Adrenal gland (tissue), 12 donors: ENCODE results near the gene GMDS. TPM values are rescaled to one million over a fixed set of nuclear protein-coding genes. Genes with fewer than 3 reads are reported as not detected.

Experiments used
- DNase-seq, 7 donors: peaks; one replicate each; pipeline ENCODE4 v3.0.0-alpha.2; 2019 to 2020
- H3K27ac ChIP-seq, 5 donors: fragments of 200-600 bp; sonication (generic) in 4 of 5; 1 replicate in 3 of 5; 2 replicates in 2 of 5; pipeline versions ENCODE4 v1.5.1 to v1.8.0; 2016 to 2020; ENCODE audit warnings: mild to moderate bottlenecking in 1 of 5
- H3K27me3 ChIP-seq: fragments of 200-600 bp; 2 replicates; pipeline ENCODE4 v1.8.0; 2021
- H3K36me3 ChIP-seq, 2 donors: fragments of 200-600 bp; replicated peaks in 1 of 2; 1 replicate in 1 of 2; 2 replicates in 1 of 2; pipeline versions ENCODE4 v1.5.1 to v1.8.0; 2018 to 2022
- H3K4me1 ChIP-seq, 2 donors: fragments of 200-600 bp; replicated peaks in 1 of 2; 1 replicate in 1 of 2; 2 replicates in 1 of 2; pipeline versions ENCODE4 v1.5.1 to v1.8.0; 2018 to 2021
- H3K4me3 ChIP-seq, 4 donors: fragments of 200-600 bp; sonication (generic) in 3 of 4; one replicate each; pipeline ENCODE4 v1.5.1; 2016 to 2018
- H3K9me3 ChIP-seq, 3 donors: fragments of 200-600 bp; sonication (generic) in 1 of 3; replicated peaks in 1 of 3; 1 replicate in 2 of 3; 2 replicates in 1 of 3; pipeline versions ENCODE4 v1.5.1 to v1.8.0; 2016 to 2021
- CTCF ChIP-seq, 6 experiments: fragments of 450-650 bp in 4 of 6; fragments of 200-600 bp in 2 of 6; sonication (generic) in 1 of 6; IDR thresholded peaks; 1 replicate in 5 of 6; 2 replicates in 1 of 6; pipeline versions ENCODE4 v1.5.1 to v1.8.0; 2016 to 2021; ENCODE audit warnings: antibody characterized with exemption in 6 of 6, mild to moderate bottlenecking in 2 of 6, moderate library complexity in 1 of 6
- POLR2A ChIP-seq, 2 donors: fragments of 450-650 bp; IDR thresholded peaks; one replicate each; pipeline ENCODE4 v1.6.1; 2017; ENCODE audit warnings: antibody characterized with exemption in 2 of 2, mild to moderate bottlenecking in 2 of 2, moderate library complexity in 1 of 2
- WGBS, 4 donors: extraction: QIAGEN DNeasy Blood & Tissue Kit in 2 of 4; methylation state at CpG; one replicate each; pipeline versions ENCODE4 v1.1.5 to v1.1.7; 2013 to 2017; 5-methylcytosine and 5-hydroxymethylcytosine counted together
- intact Hi-C, 2 donors: fragments of 100-400 bp; cut with DNase I; formaldehyde crosslinking; loops; one replicate each; pipeline versions ENCODE4 v1.14.1 to v1.15.0; 2022 to 2023
- polyA plus RNA-seq, 3 donors: library from polyadenylated mRNA; stranded (reverse); fragments of 200-250 nt in 2 of 3; fragments of 350-450 nt in 1 of 3; fragmentation: Illumina TruSeq in 1 of 3; extraction: RNeasy Lipid Tissue Mini Kit (QIAGEN cat#74804) in 1 of 3; gene quantifications; one replicate each; pipeline ENCODE4 v1.2.3, GENCODE V29; 2013 to 2014
- total RNA-seq, 9 donors: library from RNA; depleted of rRNA in 4 of 9; stranded (reverse); fragments of >200 nt in 4 of 9; fragments of 120-200 nt in 1 of 9; fragmentation: NEBNext Ultra II Directional in 1 of 9; extraction: Animal tissue kit (Norgen Biotek cat#: 25700) in 1 of 9; gene quantifications; one replicate each; pipeline versions ENCODE4 v1.1.0 to v1.2.4, GENCODE V29; 2013 to 2023
- donor health status: healthy with polysubstance abuse.
- donor health status: Bipolar disorder and iron deficiency.
- donor health status: DM: yes; HTN: yes; CAD: no.
- donor health status: DM: no; HTN: no; CAD: no.
- donor health status: DM: no; HTN: no; CAD: no.
- donor health status: DM: yes; HTN: yes; CAD: no.

Gene GMDS
- total and polyA plus RNA-seq, 12 donors: 8.5 to 39.2 (median 15.2) TPM

GRCh38 chr6:1812487-1812886 lies 432.9 kb downstream of the GMDS start:
- TF ChIP-seq CTCF (IDR thresholded peaks at IDR 0.05) (no peak), POLR2A (IDR thresholded peaks at IDR 0.05) (no peak)
- DNase-seq: no peak
- 67 to 82% (median 79%) methylated on average over 2 of the region's 2 CpGs for WGBS, 4 donors
- intact Hi-C loops: no loop called here
- Histone ChIP-seq H3K27ac (no peak overlapping the region), H3K36me3 (no peaks in the 10 kb centered on the region), H3K27me3 (no peaks in the 10 kb centered on the region), H3K4me3 (no peak overlapping the region), H3K4me1 (no peaks in the 10 kb centered on the region), H3K9me3 (no peaks in the 10 kb centered on the region)

GRCh38 chr6:1812034-1812433 lies 433.4 kb downstream of the GMDS start:
- Histone ChIP-seq H3K4me1 (no peaks in the 10 kb centered on the region), H3K36me3 (no peaks in the 10 kb centered on the region), H3K27ac (no peak overlapping the region), H3K9me3 (no peaks in the 10 kb centered on the region), H3K4me3 (no peak overlapping the region), H3K27me3 (no peaks in the 10 kb centered on the region)
- intact Hi-C loops: no loop called here
- WGBS, 4 donors: 91 to 92% (median 91%) methylated on average over 7 of the region's 7 CpGs
- no peak for DNase-seq
- TF ChIP-seq CTCF (IDR thresholded peaks at IDR 0.05) (no peak), POLR2A (IDR thresholded peaks at IDR 0.05) (no peak)

GRCh38 chr6:1810880-1811279 lies 434.5 kb downstream of the GMDS start:
- H3K4me3 ChIP-seq: no peak overlapping the region
- H3K36me3 ChIP-seq: no peaks in the 10 kb centered on the region
- intact Hi-C loops: no loop called here
- DNase-seq: no peak
- H3K9me3 ChIP-seq: no peaks in the 10 kb centered on the region
- no peak overlapping the region for H3K27ac ChIP-seq
- no peaks in the 10 kb centered on the region for H3K4me1 ChIP-seq
- 86 to 87% (median 86%) methylated on average over 2 of the region's 2 CpGs for WGBS, 4 donors
- TF ChIP-seq CTCF (IDR thresholded peaks at IDR 0.05): no peak
- TF ChIP-seq POLR2A (IDR thresholded peaks at IDR 0.05): no peak
- no peaks in the 10 kb centered on the region for H3K27me3 ChIP-seq

- Histone ChIP-seq H3K4me1 (no peaks in the 10 kb centered on the region), H3K9me3 (no peaks in the 10 kb centered on the region), H3K4me3 (no peak overlapping the region), H3K27me3 (no peaks in the 10 kb centered on the region), H3K36me3 (no peaks in the 10 kb centered on the region), H3K27ac (no peak overlapping the region)
- TF ChIP-seq POLR2A (IDR thresholded peaks at IDR 0.05): no peak
- TF ChIP-seq CTCF (IDR thresholded peaks at IDR 0.05): no peak
- DNase-seq: no peak
- WGBS, 4 donors: 92 to 96% (median 94%) methylated on average over 11 of the region's 11 CpGs
- intact Hi-C loops: no loop called here
Measured at GRCh38 chr6:1809291-1809988, 436.0 kb downstream of the GMDS start.
